Measurements from ENCODE around the gene SAMD15.
"Not testable (repeated sequence)": the region's sequence is repeated elsewhere in the genome, so short reads cannot be mapped to it uniquely, and the experiment has no call there.

SAMD15 gene

DNA sequence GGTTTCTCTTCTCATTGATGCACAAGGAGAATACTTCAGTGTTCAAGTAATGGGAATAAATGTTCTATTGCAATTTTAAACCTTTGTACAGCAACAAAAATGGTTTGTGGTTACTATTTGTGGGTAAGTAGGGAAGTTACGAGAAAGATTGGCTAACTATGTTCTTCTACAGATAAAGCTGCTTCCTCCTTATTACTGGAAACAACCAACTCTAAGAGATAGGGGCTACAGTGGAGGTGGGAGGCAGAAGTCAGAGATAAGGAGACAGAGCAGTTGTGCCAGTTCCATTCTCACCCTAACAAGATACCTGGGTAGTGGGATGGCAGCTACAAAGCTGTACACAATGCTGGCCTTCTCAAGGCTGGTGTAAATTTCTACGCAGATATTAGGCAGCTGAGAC is 30.0 kb downstream of the SAMD15 start:
- no peak overlapping the region for H3K27ac Mint-ChIP-seq
- H3K36me3 Mint-ChIP-seq (ENCODE audit: low read depth): no peaks in the 10 kb centered on the region
- H3K4me3 Mint-ChIP-seq: no peak overlapping the region
- H3K4me1 Mint-ChIP-seq (ENCODE audit: low read depth): peaks cover 13% of the 10 kb centered on the region
- no peak for DNase-seq
- no peaks in the 10 kb centered on the region for H3K27me3 Mint-ChIP-seq
- H3K9me3 Mint-ChIP-seq: no peaks in the 10 kb centered on the region

GRCh38 chr14:77409131-77409533 is 32.0 kb downstream of the SAMD15 start:
- no peaks in the 10 kb centered on the region for H3K9me3 Mint-ChIP-seq
- peaks cover 13% of the 10 kb centered on the region for H3K4me1 Mint-ChIP-seq (ENCODE audit: low read depth)
- DNase-seq: no peak
- no peaks in the 10 kb centered on the region for H3K27me3 Mint-ChIP-seq
- H3K4me3 Mint-ChIP-seq: no peak overlapping the region
- no peak overlapping the region for H3K27ac Mint-ChIP-seq
- H3K36me3 Mint-ChIP-seq (ENCODE audit: low read depth): no peaks in the 10 kb centered on the region

GRCh38 chr14:77415403-77416030 is 38.3 kb downstream of the SAMD15 start:
- Mint-ChIP-seq H3K36me3 (ENCODE audit: low read depth) (peaks cover 11% of the 10 kb centered on the region), H3K9me3 (peaks cover 18% of the 10 kb centered on the region)
- H3K4me3 Mint-ChIP-seq; H3K27me3 Mint-ChIP-seq; H3K4me1 Mint-ChIP-seq (ENCODE audit: low read depth); H3K27ac Mint-ChIP-seq; DNase-seq: not testable (repeated sequence)

- not testable (repeated sequence) for H3K27ac Mint-ChIP-seq; H3K27me3 Mint-ChIP-seq; DNase-seq; H3K4me3 Mint-ChIP-seq; H3K4me1 Mint-ChIP-seq (ENCODE audit: low read depth)
- peaks cover 15% of the 10 kb centered on the region for H3K36me3 Mint-ChIP-seq (ENCODE audit: low read depth)
- peaks cover 18% of the 10 kb centered on the region for H3K9me3 Mint-ChIP-seq
Observed at GRCh38 chr14:77416098-77416497, 38.9 kb downstream of the SAMD15 start.

DNA sequence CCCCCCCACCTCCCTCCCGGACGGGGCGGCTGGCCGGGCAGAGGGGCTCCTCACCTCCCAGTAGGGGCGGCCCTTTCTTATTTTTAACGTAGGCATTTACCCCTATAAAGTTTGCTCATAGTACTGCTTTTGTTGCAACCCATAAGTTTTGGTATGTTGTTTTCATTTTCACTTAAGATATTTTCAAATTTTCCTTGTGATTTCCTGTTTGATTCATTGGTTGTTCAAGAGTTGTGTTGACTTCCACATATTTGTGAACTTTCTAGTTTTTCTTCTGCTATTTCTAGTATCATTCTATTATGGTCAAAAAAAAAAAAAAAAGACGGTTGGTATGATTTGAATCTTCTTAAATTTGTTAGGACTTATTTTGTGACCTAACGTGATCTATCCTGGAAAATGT is 39.7 kb downstream of the SAMD15 start:
- no peaks in the 10 kb centered on the region for H3K27me3 Mint-ChIP-seq
- H3K9me3 Mint-ChIP-seq: peaks cover 24% of the 10 kb centered on the region
- no peak for DNase-seq
- H3K36me3 Mint-ChIP-seq (ENCODE audit: low read depth): peaks cover 23% of the 10 kb centered on the region
- H3K4me3 Mint-ChIP-seq: no peak overlapping the region
- no peaks in the 10 kb centered on the region for H3K4me1 Mint-ChIP-seq (ENCODE audit: low read depth)
- H3K27ac Mint-ChIP-seq: no peak overlapping the region

- H3K27ac Mint-ChIP-seq: no peak overlapping the region
- H3K27me3 Mint-ChIP-seq: no peaks in the 10 kb centered on the region
- no peaks in the 10 kb centered on the region for H3K4me1 Mint-ChIP-seq (ENCODE audit: low read depth)
- no peak overlapping the region for H3K4me3 Mint-ChIP-seq
- peaks cover 67% of the 10 kb centered on the region for H3K36me3 Mint-ChIP-seq (ENCODE audit: low read depth)
- peaks cover 28% of the 10 kb centered on the region for H3K9me3 Mint-ChIP-seq
- no peak for DNase-seq
Observed at GRCh38 chr14:77421201-77421600, 44.0 kb downstream of the SAMD15 start.

GRCh38 chr14:77423423-77423822 is 46.2 kb downstream of the SAMD15 start, which contains the start of gene NOXRED1:
Gene NOXRED1 (minus strand): TSS chr14:77423523. CDS start chr14:77422889, 634 bp downstream.
- DNase-seq: no peak
- H3K27ac Mint-ChIP-seq: no peak within 1 kb of the TSS
- peaks cover 20% of the 10 kb centered on the region for H3K9me3 Mint-ChIP-seq
- H3K4me3 Mint-ChIP-seq: no peak within 1 kb of the TSS
- no peaks in the 10 kb centered on the region for H3K4me1 Mint-ChIP-seq (ENCODE audit: low read depth)
- peaks cover 89% of the 10 kb centered on the region for H3K36me3 Mint-ChIP-seq (ENCODE audit: low read depth)
- H3K27me3 Mint-ChIP-seq: no peaks in the 10 kb centered on the region

- Mint-ChIP-seq H3K27me3 (no peaks in the 10 kb centered on the region), H3K27ac (no peak overlapping the region), H3K4me1 (ENCODE audit: low read depth) (no peaks in the 10 kb centered on the region), H3K4me3 (no peak overlapping the region), H3K36me3 (ENCODE audit: low read depth) (peaks cover 97% of the 10 kb centered on the region), H3K9me3 (peaks cover 13% of the 10 kb centered on the region)
- no peak for DNase-seq
Observed at GRCh38 chr14:77424862-77425261, 47.7 kb downstream of the SAMD15 start.

GRCh38 chr14:77426396-77426795 is 49.2 kb downstream of the SAMD15 start:
- H3K4me3 Mint-ChIP-seq: no peak overlapping the region
- peaks cover 6% of the 10 kb centered on the region for H3K9me3 Mint-ChIP-seq
- no peaks in the 10 kb centered on the region for H3K4me1 Mint-ChIP-seq (ENCODE audit: low read depth)
- DNase-seq: no peak
- no peak overlapping the region for H3K27ac Mint-ChIP-seq
- H3K27me3 Mint-ChIP-seq: no peaks in the 10 kb centered on the region
- H3K36me3 Mint-ChIP-seq (ENCODE audit: low read depth): peaks cover 95% of the 10 kb centered on the region

DNA sequence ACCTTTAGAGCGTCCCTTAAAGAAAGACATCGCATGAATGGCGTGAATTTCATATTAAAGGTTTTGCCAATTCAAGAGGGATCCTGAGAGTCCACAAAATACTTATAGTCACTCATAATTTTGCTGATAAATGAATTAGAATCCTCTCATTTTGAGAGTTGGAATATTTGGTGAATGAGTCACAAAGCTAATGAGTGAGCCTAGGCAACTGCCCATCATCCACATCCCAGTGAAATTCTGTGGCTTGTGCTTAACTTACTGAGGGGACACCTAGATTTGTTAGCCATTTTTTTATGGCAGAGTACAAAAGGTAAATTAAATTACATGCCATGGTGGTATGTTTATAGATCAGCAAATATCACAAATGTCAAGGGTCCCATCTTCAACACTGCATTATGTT is 58.9 kb downstream of the SAMD15 start:
- Mint-ChIP-seq H3K9me3 (no peaks in the 10 kb centered on the region), H3K27ac (no peak overlapping the region), H3K27me3 (no peaks in the 10 kb centered on the region), H3K36me3 (ENCODE audit: low read depth) (peaks cover 84% of the 10 kb centered on the region), H3K4me3 (no peak overlapping the region), H3K4me1 (ENCODE audit: low read depth) (no peaks in the 10 kb centered on the region)
- no peak for DNase-seq

DNA sequence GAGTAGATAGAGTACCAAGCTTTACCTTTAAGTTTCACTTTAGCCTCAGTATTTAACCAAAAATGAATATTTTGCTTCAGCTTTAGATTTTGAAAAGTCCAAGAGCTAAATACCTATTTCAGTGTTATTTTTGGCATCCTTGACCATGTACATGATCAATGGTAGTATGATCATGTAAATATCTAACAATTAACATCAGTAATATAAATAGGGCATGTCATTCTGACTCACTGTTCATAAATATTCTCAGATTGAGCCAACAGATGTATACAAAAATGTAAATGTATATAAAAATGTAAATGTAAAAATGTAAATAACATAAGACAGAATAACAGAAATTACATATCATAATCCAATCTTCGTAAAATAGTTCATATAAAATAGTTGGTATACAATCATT is 61.4 kb downstream of the SAMD15 start:
- H3K4me3 Mint-ChIP-seq: no peak overlapping the region
- no peaks in the 10 kb centered on the region for H3K4me1 Mint-ChIP-seq (ENCODE audit: low read depth)
- DNase-seq: no peak
- H3K27me3 Mint-ChIP-seq: no peaks in the 10 kb centered on the region
- no peak overlapping the region for H3K27ac Mint-ChIP-seq
- H3K36me3 Mint-ChIP-seq (ENCODE audit: low read depth): peaks cover 92% of the 10 kb centered on the region
- H3K9me3 Mint-ChIP-seq: no peaks in the 10 kb centered on the region

DNA sequence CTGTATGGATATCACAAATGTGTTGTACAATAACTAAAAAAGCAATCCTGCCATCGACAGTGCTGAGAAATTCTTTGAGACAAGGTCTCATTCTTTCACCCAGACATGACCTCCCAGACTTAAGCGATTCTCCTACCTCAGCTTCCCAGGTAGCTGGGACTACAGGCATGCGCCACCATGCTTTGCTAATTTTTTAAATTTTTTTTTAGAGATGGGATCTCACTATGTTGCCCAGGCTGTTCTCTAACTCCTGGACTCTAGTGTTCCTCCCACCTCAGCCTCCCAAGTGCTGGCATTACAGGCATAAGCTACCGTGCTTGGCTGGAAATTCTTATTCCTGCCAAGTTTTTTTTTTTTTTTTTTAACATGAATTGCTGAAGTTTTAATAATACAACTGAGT is 62.7 kb downstream of the SAMD15 start:
- no peak overlapping the region for H3K27ac Mint-ChIP-seq
- no peak for DNase-seq
- no peaks in the 10 kb centered on the region for H3K9me3 Mint-ChIP-seq
- H3K36me3 Mint-ChIP-seq (ENCODE audit: low read depth): peaks cover 89% of the 10 kb centered on the region
- H3K4me3 Mint-ChIP-seq: no peak overlapping the region
- no peaks in the 10 kb centered on the region for H3K27me3 Mint-ChIP-seq
- no peaks in the 10 kb centered on the region for H3K4me1 Mint-ChIP-seq (ENCODE audit: low read depth)
